Measurements from ENCODE around the gene UTRN.

Gene UTRN

GRCh38 chr6:144283646-144284477, 1.3 kb upstream of the UTRN start:
- no peak for DNase-seq

GRCh38 chr6:144284478-144284782, 705 bp upstream of the UTRN start:
- no peak for DNase-seq

- DNase-seq, result no peak
These were observed 338 bp downstream of the UTRN start for GRCh38 chr6:144285548-144285797.

GRCh38 chr6:144285798-144286502, 815 bp downstream of the UTRN start:
- DNase-seq, result peak; percentile 19

- no peak for DNase-seq
These were observed 1.6 kb downstream of the UTRN start for GRCh38 chr6:144286503-144287393.

GRCh38 chr6:144289006-144289405, 3.9 kb downstream of the UTRN start:
- DNase-seq, result no peak

GRCh38 chr6:144292372-144292771, 7.2 kb downstream of the UTRN start:
- DNase-seq, result no peak

- DNase-seq, result no peak
These were observed 8.9 kb downstream of the UTRN start for GRCh38 chr6:144294016-144294415.

GRCh38 chr6:144295211-144295610, 10.1 kb downstream of the UTRN start:
- no peak for DNase-seq

GRCh38 chr6:144295981-144296767, 11.0 kb downstream of the UTRN start:
- DNase-seq, result no peak

GRCh38 chr6:144296973-144297372, 11.8 kb downstream of the UTRN start:
- DNase-seq, result no peak

GRCh38 chr6:144297511-144298100, 12.5 kb downstream of the UTRN start:
- DNase-seq, result no peak

- no peak for DNase-seq
These were observed 13.1 kb downstream of the UTRN start for GRCh38 chr6:144298194-144298593.

- no peak for DNase-seq
These were observed 13.8 kb downstream of the UTRN start for GRCh38 chr6:144298916-144299315.

- no peak for DNase-seq
These were observed 17.7 kb downstream of the UTRN start for GRCh38 chr6:144302701-144303372.

- no peak for DNase-seq
These were observed 19.2 kb downstream of the UTRN start for GRCh38 chr6:144304223-144304848.

GRCh38 chr6:144305567-144305966, 20.4 kb downstream of the UTRN start:
- no peak for DNase-seq

- DNase-seq, result no peak
These were observed 20.9 kb downstream of the UTRN start for GRCh38 chr6:144305985-144306384.

GRCh38 chr6:144307880-144308279, 22.7 kb downstream of the UTRN start:
- DNase-seq, result no peak

- no peak for DNase-seq
These were observed 25.6 kb downstream of the UTRN start for GRCh38 chr6:144310765-144311164.

- no peak for DNase-seq
These were observed 26.2 kb downstream of the UTRN start for GRCh38 chr6:144311361-144311760.

Data from T-helper 9 cell (primary cell).